Breast epithelium (tissue), 3 donors: ENCODE results near the gene DNHD1.

Experiments used
- POLR2A ChIP-seq: fragments of 450-650 bp; IDR thresholded peaks from one replicate; pipeline ENCODE4 v1.6.1; 2016; ENCODE audit warnings: antibody characterized with exemption, mild to moderate bottlenecking, moderate library complexity
- TF ChIP-seq, protein P1 (sequence below), 3 donors: fragments of 450-650 bp; IDR thresholded peaks; one replicate each; pipeline ENCODE4 v1.5.1; 2016 to 2017; ENCODE audit warnings: antibody characterized with exemption in 3 of 3, mild to moderate bottlenecking in 3 of 3, moderate library complexity in 3 of 3

GRCh38 chr11:6565325-6565724, 68.2 kb downstream of the DNHD1 start:
- TF ChIP-seq, protein P1, sequence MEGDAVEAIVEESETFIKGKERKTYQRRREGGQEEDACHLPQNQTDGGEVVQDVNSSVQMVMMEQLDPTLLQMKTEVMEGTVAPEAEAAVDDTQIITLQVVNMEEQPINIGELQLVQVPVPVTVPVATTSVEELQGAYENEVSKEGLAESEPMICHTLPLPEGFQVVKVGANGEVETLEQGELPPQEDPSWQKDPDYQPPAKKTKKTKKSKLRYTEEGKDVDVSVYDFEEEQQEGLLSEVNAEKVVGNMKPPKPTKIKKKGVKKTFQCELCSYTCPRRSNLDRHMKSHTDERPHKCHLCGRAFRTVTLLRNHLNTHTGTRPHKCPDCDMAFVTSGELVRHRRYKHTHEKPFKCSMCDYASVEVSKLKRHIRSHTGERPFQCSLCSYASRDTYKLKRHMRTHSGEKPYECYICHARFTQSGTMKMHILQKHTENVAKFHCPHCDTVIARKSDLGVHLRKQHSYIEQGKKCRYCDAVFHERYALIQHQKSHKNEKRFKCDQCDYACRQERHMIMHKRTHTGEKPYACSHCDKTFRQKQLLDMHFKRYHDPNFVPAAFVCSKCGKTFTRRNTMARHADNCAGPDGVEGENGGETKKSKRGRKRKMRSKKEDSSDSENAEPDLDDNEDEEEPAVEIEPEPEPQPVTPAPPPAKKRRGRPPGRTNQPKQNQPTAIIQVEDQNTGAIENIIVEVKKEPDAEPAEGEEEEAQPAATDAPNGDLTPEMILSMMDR (IDR thresholded peaks at IDR 0.05): no peak
- TF ChIP-seq POLR2A: no peak
